Measurements from ENCODE around the gene BABAM2. TPM values are rescaled to one million over a fixed set of nuclear protein-coding genes. Genes with fewer than 3 reads are reported as not detected.
A peak's percentile ranks its signal among the peaks of the same experiment; 100 is the strongest.

BABAM2 gene
- total and polyA plus RNA-seq, 2 experiments from 2014 or later, result 31.8 to 83.3 TPM

- TF ChIP-seq, protein P1, sequence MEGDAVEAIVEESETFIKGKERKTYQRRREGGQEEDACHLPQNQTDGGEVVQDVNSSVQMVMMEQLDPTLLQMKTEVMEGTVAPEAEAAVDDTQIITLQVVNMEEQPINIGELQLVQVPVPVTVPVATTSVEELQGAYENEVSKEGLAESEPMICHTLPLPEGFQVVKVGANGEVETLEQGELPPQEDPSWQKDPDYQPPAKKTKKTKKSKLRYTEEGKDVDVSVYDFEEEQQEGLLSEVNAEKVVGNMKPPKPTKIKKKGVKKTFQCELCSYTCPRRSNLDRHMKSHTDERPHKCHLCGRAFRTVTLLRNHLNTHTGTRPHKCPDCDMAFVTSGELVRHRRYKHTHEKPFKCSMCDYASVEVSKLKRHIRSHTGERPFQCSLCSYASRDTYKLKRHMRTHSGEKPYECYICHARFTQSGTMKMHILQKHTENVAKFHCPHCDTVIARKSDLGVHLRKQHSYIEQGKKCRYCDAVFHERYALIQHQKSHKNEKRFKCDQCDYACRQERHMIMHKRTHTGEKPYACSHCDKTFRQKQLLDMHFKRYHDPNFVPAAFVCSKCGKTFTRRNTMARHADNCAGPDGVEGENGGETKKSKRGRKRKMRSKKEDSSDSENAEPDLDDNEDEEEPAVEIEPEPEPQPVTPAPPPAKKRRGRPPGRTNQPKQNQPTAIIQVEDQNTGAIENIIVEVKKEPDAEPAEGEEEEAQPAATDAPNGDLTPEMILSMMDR (IDR thresholded peaks at IDR 0.05; ENCODE audit: low read depth, low read length), result no peak
- peak in 1 of 2 donors; percentile 89 for DNase-seq (ENCODE audit: low read depth in 1 of 2, low spot score in 1 of 2)
- Histone ChIP-seq H3K27ac (no peak overlapping the region), H3K9me3 (ENCODE audit: low read depth) (no peaks in the 10 kb centered on the region), H3K4me1 (ENCODE audit: low read depth) (peaks cover 3% of the 10 kb centered on the region), H3K36me3 (no peaks in the 10 kb centered on the region), H3K27me3 (no peaks in the 10 kb centered on the region), H3K4me3 (no peak overlapping the region)
These were observed 385.6 kb downstream of the BABAM2 start for GRCh38 chr2:28276076-28276618.

- no peaks in the 10 kb centered on the region for H3K36me3 ChIP-seq
- no peaks in the 10 kb centered on the region for H3K9me3 ChIP-seq (ENCODE audit: low read depth)
- peaks cover 3% of the 10 kb centered on the region for H3K4me1 ChIP-seq (ENCODE audit: low read depth)
- H3K27me3 ChIP-seq, result no peaks in the 10 kb centered on the region
- no peak overlapping the region for H3K4me3 ChIP-seq
- H3K27ac ChIP-seq, result no peak overlapping the region
- no peak for DNase-seq (ENCODE audit: low read depth in 1 of 2, low spot score in 1 of 2)
- TF ChIP-seq, protein P1 (IDR thresholded peaks at IDR 0.05; ENCODE audit: low read depth, low read length), result no peak
These were observed 386.3 kb downstream of the BABAM2 start for GRCh38 chr2:28276807-28277206.

DNA sequence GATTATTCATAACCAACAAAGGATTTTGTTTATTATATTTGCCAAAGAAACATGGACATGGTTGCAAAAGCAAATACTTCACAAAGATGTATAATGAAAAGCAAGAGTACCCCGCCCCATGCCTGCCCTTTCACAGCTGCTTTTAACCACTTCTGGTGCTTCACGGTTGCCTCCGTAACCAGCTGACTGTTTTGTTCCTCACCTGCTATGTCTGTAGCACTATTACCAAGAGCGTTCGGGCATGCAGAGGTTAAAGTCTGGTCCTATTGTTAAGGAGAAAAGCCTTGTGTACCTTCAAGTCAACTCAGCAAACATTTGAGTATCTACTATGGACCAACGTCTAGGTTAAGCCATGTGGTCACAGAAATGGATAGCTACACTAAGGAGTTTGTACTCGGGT, 386.9 kb downstream of the BABAM2 start:
- Histone ChIP-seq H3K9me3 (ENCODE audit: low read depth) (no peaks in the 10 kb centered on the region), H3K4me3 (no peak overlapping the region), H3K27ac (no peak overlapping the region), H3K4me1 (ENCODE audit: low read depth) (peaks cover 3% of the 10 kb centered on the region), H3K36me3 (no peaks in the 10 kb centered on the region), H3K27me3 (no peaks in the 10 kb centered on the region)
- DNase-seq (ENCODE audit: low read depth in 1 of 2, low spot score in 1 of 2), result no peak
- TF ChIP-seq, protein P1 (IDR thresholded peaks at IDR 0.05; ENCODE audit: low read depth, low read length), result no peak

DNA sequence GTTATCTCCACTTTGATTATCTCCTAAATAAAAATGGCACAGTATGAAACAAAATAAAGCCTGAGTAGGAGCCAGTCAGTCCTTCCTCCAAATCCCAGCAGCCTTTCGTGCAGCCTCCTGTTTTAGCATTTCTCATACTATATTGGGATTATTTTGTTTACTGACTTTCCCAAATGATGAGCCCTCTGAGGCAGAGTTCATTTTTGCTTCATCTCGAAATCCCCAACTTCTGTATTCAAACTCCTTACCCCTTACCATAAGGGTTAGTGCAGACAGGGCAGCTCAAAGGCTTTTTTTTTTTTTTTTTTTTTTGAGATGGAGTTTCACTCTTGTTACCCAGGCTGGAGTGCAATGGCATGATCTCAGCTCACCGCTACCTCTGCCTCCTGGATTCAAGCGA, 388.8 kb downstream of the BABAM2 start:
- no peak overlapping the region for H3K27ac ChIP-seq
- TF ChIP-seq, protein P1 (IDR thresholded peaks at IDR 0.05; ENCODE audit: low read depth, low read length), result no peak
- DNase-seq (ENCODE audit: low read depth in 1 of 2, low spot score in 1 of 2), result no peak
- no peaks in the 10 kb centered on the region for H3K27me3 ChIP-seq
- no peak overlapping the region for H3K4me3 ChIP-seq
- no peaks in the 10 kb centered on the region for H3K9me3 ChIP-seq (ENCODE audit: low read depth)
- peaks cover 10% of the 10 kb centered on the region for H3K4me1 ChIP-seq (ENCODE audit: low read depth)
- no peaks in the 10 kb centered on the region for H3K36me3 ChIP-seq

GRCh38 chr2:28280619-28281018, 390.1 kb downstream of the BABAM2 start:
- peaks cover 10% of the 10 kb centered on the region for H3K4me1 ChIP-seq (ENCODE audit: low read depth)
- no peak overlapping the region for H3K27ac ChIP-seq
- H3K4me3 ChIP-seq, result no peak overlapping the region
- no peaks in the 10 kb centered on the region for H3K27me3 ChIP-seq
- H3K9me3 ChIP-seq (ENCODE audit: low read depth), result no peaks in the 10 kb centered on the region
- TF ChIP-seq, protein P1 (IDR thresholded peaks at IDR 0.05; ENCODE audit: low read depth, low read length), result no peak
- no peaks in the 10 kb centered on the region for H3K36me3 ChIP-seq
- no peak for DNase-seq (ENCODE audit: low read depth in 1 of 2, low spot score in 1 of 2)
